ENCODE measurements around the gene INPP1. TPM values are rescaled to one million over a fixed set of nuclear protein-coding genes. Genes with fewer than 3 reads are reported as not detected.
"Not testable (repeated sequence)": the region's sequence is repeated elsewhere in the genome, so short reads cannot be mapped to it uniquely, and the experiment has no call there.

Gene INPP1
- total RNA-seq, 1 experiment from 2014 or later, result 35.0 TPM

DNA sequence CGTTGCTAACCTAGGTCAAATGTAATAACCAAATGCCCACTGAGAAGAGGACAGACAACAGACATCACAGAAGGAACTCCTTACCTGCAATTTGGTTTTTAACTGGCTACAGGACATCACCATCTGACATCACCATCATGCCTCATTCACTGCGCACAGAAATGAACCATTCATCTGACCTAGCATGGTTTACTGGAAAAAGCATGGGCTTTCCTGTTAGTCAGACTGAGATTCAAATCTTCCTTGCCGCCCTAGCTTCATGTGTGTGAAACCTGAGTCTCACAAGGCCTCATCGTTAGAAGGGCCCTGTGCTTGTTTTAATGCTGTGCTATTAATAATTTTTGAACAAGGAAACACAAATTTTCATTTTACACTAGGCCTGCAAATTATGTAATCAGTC lies 22.7 kb upstream of the INPP1 start:
- Histone ChIP-seq H3K4me1 (no peaks in the 10 kb centered on the region; the same call in 1 of the 2 replicates), H3K27me3 (no peaks in the 10 kb centered on the region), H3K36me3 (no peaks in the 10 kb centered on the region), H3K9me3 (replicated peaks) (no peaks in the 10 kb centered on the region), H3K27ac (no peak overlapping the region), H3K4me3 (no peak overlapping the region)
- peak in 1 of 2 experiments; percentile 33 for DNase-seq

DNA sequence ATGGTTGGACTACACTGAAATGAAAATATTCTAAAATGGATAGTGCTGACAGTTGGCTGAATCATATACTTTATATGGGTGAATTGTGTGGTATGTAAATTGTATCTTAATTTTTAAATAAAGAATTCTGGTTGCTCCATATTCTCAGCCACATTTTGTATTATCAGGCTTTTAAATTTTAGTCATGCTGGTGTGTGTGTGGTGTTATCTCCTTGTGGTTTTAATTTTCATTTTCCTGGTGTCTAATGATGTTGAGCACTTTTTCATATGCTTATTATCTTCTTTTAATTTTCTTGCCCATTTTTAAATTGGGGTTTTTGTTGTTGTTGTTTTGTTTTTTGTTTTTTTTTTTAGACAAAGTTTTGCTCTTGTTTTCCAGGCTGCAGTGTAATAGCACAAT lies 20.0 kb upstream of the INPP1 start:
- Histone ChIP-seq H3K36me3 (no peaks in the 10 kb centered on the region), H3K27me3 (no peaks in the 10 kb centered on the region), H3K4me3 (no peak overlapping the region), H3K9me3 (replicated peaks) (no peaks in the 10 kb centered on the region), H3K4me1 (no peaks in the 10 kb centered on the region; the same call in 1 of the 2 replicates), H3K27ac (no peak overlapping the region)
- DNase-seq, result no peak

- no peak overlapping the region for H3K4me3 ChIP-seq
- no peak for DNase-seq
- no peak overlapping the region for H3K27ac ChIP-seq
- no peaks in the 10 kb centered on the region for H3K9me3 ChIP-seq (replicated peaks)
- H3K4me1 ChIP-seq, result no peaks in the 10 kb centered on the region; the same call in 1 of the 2 replicates
- no peaks in the 10 kb centered on the region for H3K27me3 ChIP-seq
- H3K36me3 ChIP-seq, result no peaks in the 10 kb centered on the region
These were observed 17.8 kb upstream of the INPP1 start for GRCh38 chr2:190325588-190325987.

- H3K4me1 ChIP-seq, result no peaks in the 10 kb centered on the region
- H3K4me3 ChIP-seq, result no peak overlapping the region
- no peaks in the 10 kb centered on the region for H3K27me3 ChIP-seq
- no peaks in the 10 kb centered on the region for H3K36me3 ChIP-seq
- no peaks in the 10 kb centered on the region; the same call in 1 of the 2 replicates for H3K9me3 ChIP-seq (replicated peaks)
- DNase-seq, result no peak
- no peak overlapping the region for H3K27ac ChIP-seq
These were observed 15.4 kb upstream of the INPP1 start for GRCh38 chr2:190327867-190328572.

DNA sequence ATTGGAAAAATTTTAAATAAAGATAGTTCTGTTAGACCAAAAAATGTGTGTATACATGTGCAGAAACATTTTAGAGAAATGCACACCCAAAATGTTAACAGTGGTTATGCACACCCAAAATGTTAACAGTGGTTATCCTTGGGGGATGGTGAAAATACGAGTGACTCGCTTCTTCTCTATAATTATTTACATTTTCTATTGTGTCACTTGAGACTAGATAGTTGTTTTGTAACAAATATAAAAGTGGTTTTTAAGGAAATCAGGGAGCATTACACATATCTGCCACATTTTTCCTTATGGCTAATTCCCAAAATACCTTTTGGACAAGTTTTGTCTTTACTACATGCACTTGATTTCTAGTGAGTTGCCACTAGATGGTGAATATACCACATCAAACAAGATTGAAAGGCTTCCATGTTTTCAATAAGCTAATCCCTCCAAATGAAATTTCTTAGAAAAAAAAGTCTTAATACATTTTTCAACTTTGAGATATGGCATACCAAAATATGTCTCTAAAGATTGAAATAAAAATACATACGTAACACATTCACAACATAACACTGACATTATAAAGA lies 14.7 kb upstream of the INPP1 start:
- H3K27me3 ChIP-seq, result no peaks in the 10 kb centered on the region
- H3K4me3 ChIP-seq, result no peak overlapping the region
- DNase-seq, result no peak
- H3K27ac ChIP-seq, result no peak overlapping the region
- no peaks in the 10 kb centered on the region for H3K36me3 ChIP-seq
- no peaks in the 10 kb centered on the region for H3K4me1 ChIP-seq
- H3K9me3 ChIP-seq (replicated peaks), result no peaks in the 10 kb centered on the region; the same call in 1 of the 2 replicates

GRCh38 chr2:190333395-190333794 lies 10.0 kb upstream of the INPP1 start:
- Histone ChIP-seq H3K9me3 (replicated peaks) (peaks cover 3% of the 10 kb centered on the region; the same call in 1 of the 2 replicates), H3K27ac (no peak overlapping the region), H3K36me3 (no peaks in the 10 kb centered on the region), H3K4me3 (no peak overlapping the region), H3K27me3 (no peaks in the 10 kb centered on the region), H3K4me1 (no peaks in the 10 kb centered on the region)
- no peak for DNase-seq

DNA sequence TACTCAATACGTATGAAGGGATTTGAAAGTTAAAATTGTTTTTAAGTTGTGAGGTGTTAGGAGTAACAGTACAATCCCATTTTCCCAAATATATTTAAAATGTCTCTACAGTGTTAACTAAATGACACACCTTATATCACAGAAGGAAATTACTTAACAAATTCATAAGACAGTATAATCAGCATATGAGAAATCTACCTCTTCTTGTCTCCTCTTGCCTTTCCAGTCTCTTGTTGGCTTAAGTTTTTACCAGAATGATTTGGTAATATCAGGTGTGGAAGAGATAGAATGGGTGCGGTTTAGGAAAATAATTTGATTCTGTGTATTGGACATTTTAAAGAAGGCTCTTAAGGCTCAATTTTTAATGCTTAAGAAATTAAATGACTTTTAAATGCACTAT lies 9.5 kb upstream of the INPP1 start:
- Histone ChIP-seq H3K9me3 (replicated peaks) (peaks cover 3% of the 10 kb centered on the region; the same call in 1 of the 2 replicates), H3K36me3 (no peaks in the 10 kb centered on the region), H3K27me3 (no peaks in the 10 kb centered on the region), H3K4me3 (no peak overlapping the region), H3K27ac (no peak overlapping the region), H3K4me1 (no peaks in the 10 kb centered on the region)
- DNase-seq, result no peak

DNA sequence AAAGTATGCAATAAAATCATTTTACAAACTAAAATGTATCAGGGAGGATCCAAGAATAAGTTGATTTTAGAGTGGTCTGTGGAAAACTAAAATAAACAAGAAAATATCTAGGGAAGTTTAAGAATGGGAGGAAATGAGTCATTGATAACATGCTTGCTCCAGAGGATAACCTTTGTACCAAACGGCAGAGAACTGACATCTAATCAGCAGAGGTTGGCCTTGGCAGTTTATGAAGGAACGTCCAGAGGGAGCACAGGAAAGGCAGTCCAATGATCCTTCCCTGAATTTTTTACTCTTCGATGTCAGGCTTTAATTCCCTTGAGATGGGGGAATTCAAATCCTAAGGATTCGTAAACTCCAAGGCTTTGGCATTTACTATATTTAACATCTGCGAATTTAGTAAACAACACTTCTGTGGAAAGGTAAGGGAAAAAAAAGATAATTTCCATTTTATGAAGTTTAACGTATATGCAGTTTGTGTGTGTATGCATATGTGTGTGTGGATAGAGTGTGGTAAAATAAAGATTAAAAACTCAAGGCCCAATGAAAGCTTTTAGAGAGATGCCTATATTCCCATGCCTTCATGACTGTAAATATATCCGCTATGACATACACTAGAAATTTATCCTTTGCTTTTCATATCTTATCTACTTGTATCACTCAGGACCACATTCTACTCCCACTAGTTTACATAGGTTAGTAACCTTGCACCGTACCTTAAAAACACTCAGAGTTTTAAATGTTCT lies 8.7 kb upstream of the INPP1 start:
- peaks cover 3% of the 10 kb centered on the region; the same call in 1 of the 2 replicates for H3K9me3 ChIP-seq (replicated peaks)
- no peaks in the 10 kb centered on the region for H3K4me1 ChIP-seq
- H3K4me3 ChIP-seq, result no peak overlapping the region
- DNase-seq, result no peak
- H3K27ac ChIP-seq, result no peak overlapping the region
- H3K27me3 ChIP-seq, result no peaks in the 10 kb centered on the region
- H3K36me3 ChIP-seq, result no peaks in the 10 kb centered on the region

GRCh38 chr2:190335225-190335559 lies 8.2 kb upstream of the INPP1 start:
- DNase-seq, result no peak
- Histone ChIP-seq H3K36me3 (no peaks in the 10 kb centered on the region), H3K27ac (no peak overlapping the region), H3K9me3 (replicated peaks) (peaks cover 3% of the 10 kb centered on the region; the same call in 1 of the 2 replicates), H3K4me3 (no peak overlapping the region), H3K27me3 (no peaks in the 10 kb centered on the region), H3K4me1 (0 out of 2 replicates have a peak, but pooled peaks cover 2% of the 10 kb centered on the region)

DNA sequence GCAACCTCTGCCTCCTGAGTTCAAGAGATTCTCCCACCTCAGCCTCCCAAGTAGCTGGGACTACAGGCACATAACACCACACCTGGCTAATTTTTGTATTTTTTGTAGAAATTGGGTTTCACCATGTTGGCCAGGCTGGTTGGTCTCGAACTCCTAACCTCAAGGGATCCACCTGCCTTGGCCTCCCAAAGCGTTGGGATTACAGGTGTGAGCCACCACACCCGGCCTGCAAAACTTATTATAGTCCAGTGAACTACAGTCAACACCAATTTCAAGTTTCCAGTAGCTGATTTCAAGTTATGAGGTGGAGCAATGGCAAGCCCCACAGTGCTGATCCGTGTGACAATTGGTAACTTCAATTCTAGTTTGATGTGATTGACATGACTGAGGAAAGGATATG lies 7.8 kb upstream of the INPP1 start:
- not testable (repeated sequence) for H3K27ac ChIP-seq; H3K4me1 ChIP-seq; H3K27me3 ChIP-seq; H3K36me3 ChIP-seq; H3K9me3 ChIP-seq (replicated peaks); H3K4me3 ChIP-seq; DNase-seq

- Histone ChIP-seq H3K27me3 (no peaks in the 10 kb centered on the region), H3K36me3 (no peaks in the 10 kb centered on the region), H3K27ac (no peak overlapping the region), H3K4me1 (0 out of 2 replicates have a peak, but pooled peaks cover 2% of the 10 kb centered on the region), H3K4me3 (no peak overlapping the region), H3K9me3 (replicated peaks) (peaks cover 3% of the 10 kb centered on the region; the same call in 1 of the 2 replicates)
- DNase-seq, result no peak
These were observed 7.0 kb upstream of the INPP1 start for GRCh38 chr2:190336420-190336819.

- Histone ChIP-seq H3K4me3 (no peak overlapping the region), H3K9me3 (replicated peaks) (0 out of 2 replicates have a peak, but pooled peaks cover 3% of the 10 kb centered on the region), H3K36me3 (no peaks in the 10 kb centered on the region), H3K4me1 (0 out of 2 replicates have a peak, but pooled peaks cover 2% of the 10 kb centered on the region), H3K27ac (no peak overlapping the region), H3K27me3 (no peaks in the 10 kb centered on the region)
- no peak for DNase-seq
These were observed 4.9 kb upstream of the INPP1 start for GRCh38 chr2:190338453-190338852.

- H3K4me1 ChIP-seq, result 0 out of 2 replicates have a peak, but pooled peaks cover 2% of the 10 kb centered on the region
- H3K27ac ChIP-seq, result no peak overlapping the region
These were observed 4.0 kb upstream of the INPP1 start for GRCh38 chr2:190339394-190339793.

GRCh38 chr2:190340369-190340768 lies 3.0 kb upstream of the INPP1 start:
- Histone ChIP-seq H3K27me3 (no peaks in the 10 kb centered on the region), H3K4me1 (peaks cover 10% of the 10 kb centered on the region), H3K4me3 (no peak overlapping the region), H3K9me3 (replicated peaks) (0 out of 2 replicates have a peak, but pooled peaks cover 3% of the 10 kb centered on the region), H3K27ac (no peak overlapping the region), H3K36me3 (no peaks in the 10 kb centered on the region)
- DNase-seq, result peak; percentile 77 to 89

More at GRCh38 chr2:190339394-190339793, 4.0 kb upstream of the INPP1 start:
- Histone ChIP-seq H3K27me3 (no peaks in the 10 kb centered on the region), H3K36me3 (no peaks in the 10 kb centered on the region), H3K4me3 (no peak overlapping the region), H3K9me3 (replicated peaks) (0 out of 2 replicates have a peak, but pooled peaks cover 3% of the 10 kb centered on the region)
- no peak for DNase-seq

DNA sequence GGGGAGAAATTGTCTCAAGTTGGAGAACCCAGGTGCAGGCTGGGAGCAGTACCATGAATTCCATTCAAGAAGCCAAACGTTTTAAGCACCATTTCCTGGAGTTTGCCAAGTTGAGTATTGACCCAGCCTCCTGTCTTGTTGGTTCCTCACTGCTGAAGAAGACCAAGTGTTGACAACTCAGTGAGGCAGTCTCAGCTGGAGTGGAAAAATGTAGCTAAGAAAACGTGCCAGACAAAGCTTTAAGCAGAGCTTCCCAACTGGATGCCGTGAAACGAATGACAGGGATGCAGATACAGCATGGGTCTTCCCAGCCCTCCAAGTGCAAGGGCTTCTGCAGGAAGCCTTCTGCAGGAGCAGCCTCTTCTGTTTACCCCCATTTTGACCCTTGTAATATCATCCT lies 778 bp upstream of the INPP1 start:
- DNase-seq, result no peak
- Histone ChIP-seq H3K36me3 (no peaks in the 10 kb centered on the region), H3K27me3 (no peaks in the 10 kb centered on the region), H3K4me3 (no peak overlapping the region), H3K27ac (no peak overlapping the region), H3K9me3 (replicated peaks) (no peaks in the 10 kb centered on the region), H3K4me1 (peaks cover 15% of the 10 kb centered on the region)
